Muscle layer of colon (tissue), 2 donors: ENCODE results near the gene ITGA11.

ENCODE experiments used
- H3K27ac ChIP-seq: one replicate; pipeline ENCODE4 v1.7.0; 2013; ENCODE audit warnings: low read depth, mild to moderate bottlenecking, low read length, moderate library complexity
- H3K27me3 ChIP-seq, 2 donors: one replicate each; pipeline ENCODE4 v1.7.0; 2013; ENCODE audit warnings: low read length in 2 of 2, mild to moderate bottlenecking in 2 of 2; ENCODE audit not compliant: insufficient read depth in 2 of 2, control insufficient read depth in 1 of 2
- H3K36me3 ChIP-seq: one replicate; pipeline ENCODE4 v1.7.0; 2013; ENCODE audit warnings: mild to moderate bottlenecking, low read length; ENCODE audit not compliant: insufficient read depth
- H3K4me1 ChIP-seq: one replicate; pipeline ENCODE4 v1.7.0; 2013; ENCODE audit warnings: mild to moderate bottlenecking, low read length; ENCODE audit not compliant: insufficient read depth
- H3K4me3 ChIP-seq, 2 donors: one replicate each; pipeline ENCODE4 v1.7.0; 2013; ENCODE audit warnings: low read length in 2 of 2, low read depth in 1 of 2, mild to moderate bottlenecking in 1 of 2, moderate library complexity in 1 of 2
- H3K9ac ChIP-seq: one replicate; pipeline ENCODE4 v1.7.0; 2013; ENCODE audit warnings: low read length
- H3K9me3 ChIP-seq: one replicate; pipeline ENCODE4 v1.7.0; 2013; ENCODE audit warnings: mild to moderate bottlenecking, low read length
- donor health status: abdominal sarcoma.
- donor health status: Adenocarcinoma of cecum.

ITGA11 gene

DNA sequence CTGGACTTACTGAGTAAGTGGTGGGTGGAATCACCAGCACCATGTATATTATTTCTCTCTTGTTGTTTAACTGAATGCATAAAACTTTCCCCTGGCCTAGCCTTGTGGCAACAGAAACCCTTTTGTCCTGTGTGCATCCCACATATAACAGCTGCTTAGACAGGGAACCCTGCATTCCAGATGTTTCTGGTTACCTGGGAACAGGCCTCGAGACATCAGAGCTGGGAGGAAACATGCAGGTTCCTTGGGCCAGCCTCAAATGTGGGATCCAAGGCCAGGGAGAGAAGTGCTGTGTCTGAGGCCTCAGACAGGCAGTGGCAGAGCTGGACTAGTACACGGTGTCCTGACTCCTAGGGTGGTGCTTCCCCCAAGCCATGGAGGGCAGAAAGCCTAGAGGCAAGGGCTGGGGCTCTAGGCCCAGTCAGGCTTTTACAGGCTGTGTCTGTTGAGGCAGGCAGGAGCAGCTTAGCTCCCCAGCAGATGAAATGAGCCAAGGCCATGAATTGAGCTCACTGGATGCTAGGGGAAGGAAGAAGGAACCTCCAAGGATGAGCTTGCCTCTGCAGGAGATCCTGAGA lies 57.7 kb downstream of the ITGA11 start:
- H3K4me1 ChIP-seq, result no peaks in the 10 kb centered on the region
- no peak overlapping the region for H3K9ac ChIP-seq
- no peaks in the 10 kb centered on the region for H3K27me3 ChIP-seq
- H3K4me3 ChIP-seq, result no peak overlapping the region
- H3K27ac ChIP-seq, result no peak overlapping the region
- no peaks in the 10 kb centered on the region for H3K9me3 ChIP-seq
- H3K36me3 ChIP-seq, result no peaks in the 10 kb centered on the region

DNA sequence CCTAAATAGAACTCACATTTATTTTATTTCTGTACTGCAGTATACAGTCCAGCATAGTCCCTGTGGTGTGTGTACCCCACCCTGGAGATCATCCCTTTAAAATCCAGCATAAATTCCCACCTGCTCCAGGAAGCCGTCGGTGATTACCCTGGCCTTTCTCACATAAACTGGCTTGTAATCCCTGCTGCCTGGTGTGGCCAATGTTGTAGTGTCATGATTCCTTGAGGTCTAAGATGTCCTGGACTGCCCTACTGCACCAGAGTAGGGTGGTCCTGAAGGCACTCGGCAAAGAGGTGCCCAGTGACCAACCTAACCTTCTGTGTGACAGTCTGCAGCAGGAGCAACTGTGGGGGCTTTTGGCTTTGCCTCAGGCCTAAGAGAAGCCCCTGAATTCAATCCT lies 58.9 kb downstream of the ITGA11 start:
- no peak overlapping the region for H3K9ac ChIP-seq
- H3K36me3 ChIP-seq, result no peaks in the 10 kb centered on the region
- no peak overlapping the region for H3K27ac ChIP-seq
- H3K9me3 ChIP-seq, result no peaks in the 10 kb centered on the region
- no peaks in the 10 kb centered on the region for H3K4me1 ChIP-seq
- no peaks in the 10 kb centered on the region for H3K27me3 ChIP-seq
- no peak overlapping the region for H3K4me3 ChIP-seq

DNA sequence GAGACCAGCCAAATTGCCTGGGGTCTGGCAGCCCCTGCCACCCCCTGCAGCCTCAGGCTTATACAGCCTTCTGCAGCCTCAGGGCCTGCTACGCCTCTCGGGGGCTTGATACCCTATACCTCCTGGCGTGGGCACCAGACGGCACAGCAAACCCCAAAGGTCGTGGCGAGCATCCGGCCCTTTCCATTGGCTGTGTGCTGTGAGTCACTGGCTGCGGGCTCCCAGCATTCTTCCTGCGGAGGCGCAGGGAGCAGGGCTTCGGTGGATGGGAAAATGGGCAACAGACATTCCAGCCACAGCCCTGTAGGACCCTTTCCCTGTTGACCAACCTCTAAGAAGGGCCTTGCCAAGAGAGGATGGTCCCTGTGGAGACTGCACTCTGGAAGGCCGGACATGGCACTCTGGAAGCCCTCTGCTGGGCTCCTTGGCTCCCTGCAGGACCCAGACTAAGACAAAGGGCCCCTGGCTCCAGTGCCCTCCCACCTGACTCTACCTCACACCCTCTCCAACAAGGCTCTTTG lies 59.6 kb downstream of the ITGA11 start:
- Histone ChIP-seq H3K4me1 (no peaks in the 10 kb centered on the region), H3K9ac (no peak overlapping the region), H3K27me3 (no peaks in the 10 kb centered on the region), H3K4me3 (no peak overlapping the region), H3K9me3 (no peaks in the 10 kb centered on the region), H3K27ac (no peak overlapping the region), H3K36me3 (no peaks in the 10 kb centered on the region)

DNA sequence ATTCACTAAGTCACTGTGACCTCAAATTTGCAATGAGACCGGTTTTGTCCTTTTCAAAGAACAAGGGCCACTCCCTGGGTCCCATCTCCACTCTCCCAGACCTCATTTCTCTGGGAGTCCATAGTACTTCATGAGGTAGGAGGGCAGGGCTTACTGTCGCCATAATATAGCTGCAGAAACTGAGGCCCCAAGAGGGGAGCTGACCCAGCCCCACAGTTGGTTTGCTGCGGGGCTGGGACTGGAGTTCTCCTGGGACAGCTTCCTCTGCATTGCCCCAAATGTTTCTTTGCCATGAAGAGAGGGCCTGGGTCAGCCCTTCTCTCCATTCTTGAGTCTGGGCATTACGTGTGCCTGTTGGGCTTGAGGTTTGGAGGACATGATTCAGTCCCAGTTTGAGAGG lies 60.1 kb downstream of the ITGA11 start:
- H3K27ac ChIP-seq, result no peak overlapping the region
- no peaks in the 10 kb centered on the region for H3K9me3 ChIP-seq
- no peaks in the 10 kb centered on the region for H3K36me3 ChIP-seq
- no peaks in the 10 kb centered on the region for H3K27me3 ChIP-seq
- H3K9ac ChIP-seq, result no peak overlapping the region
- H3K4me3 ChIP-seq, result no peak overlapping the region
- H3K4me1 ChIP-seq, result no peaks in the 10 kb centered on the region

DNA sequence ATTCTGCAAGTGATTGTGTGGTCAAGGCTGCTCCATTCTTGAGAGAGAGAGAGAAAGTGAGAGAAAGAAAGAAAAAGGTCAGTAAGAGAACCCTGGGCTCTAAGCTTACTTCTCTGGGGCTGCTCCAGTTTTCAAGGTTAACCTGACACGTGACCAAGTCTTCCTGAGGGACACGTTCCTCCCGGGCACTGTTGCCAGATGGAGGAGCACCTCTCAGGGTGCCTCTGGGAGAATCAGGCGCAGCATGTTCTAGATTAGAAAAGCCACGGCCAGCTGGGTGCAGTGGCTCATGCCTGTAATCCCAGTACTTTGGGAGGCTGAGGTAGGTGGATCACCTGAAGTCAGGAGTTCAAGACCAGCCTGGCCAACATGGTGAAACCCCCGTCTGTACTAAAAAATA lies 60.8 kb downstream of the ITGA11 start:
- Histone ChIP-seq H3K36me3 (no peaks in the 10 kb centered on the region), H3K27ac (no peak overlapping the region), H3K9ac (no peak overlapping the region), H3K9me3 (no peaks in the 10 kb centered on the region), H3K27me3 (peaks cover 0 to 5% of the 10 kb centered on the region in 2 donors), H3K4me3 (no peak overlapping the region), H3K4me1 (no peaks in the 10 kb centered on the region)

DNA sequence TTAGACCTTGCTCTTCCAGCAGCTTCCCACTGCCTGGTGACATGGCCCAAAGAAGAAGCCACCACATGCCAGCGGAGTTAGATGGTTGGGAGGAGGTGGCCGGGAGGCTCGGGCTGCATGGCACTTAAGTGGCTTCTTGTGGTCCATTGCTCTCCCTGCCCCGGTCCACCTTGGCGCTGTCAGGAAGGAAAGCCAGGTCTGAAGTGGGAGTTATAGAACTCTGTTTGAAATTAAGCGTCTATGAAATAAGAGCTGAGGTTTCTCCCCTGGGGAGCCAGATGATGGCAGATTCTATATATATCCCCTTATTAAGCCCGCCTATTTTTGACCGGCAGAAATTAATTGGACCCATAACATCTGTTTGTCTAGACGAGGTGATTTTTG lies 61.2 kb downstream of the ITGA11 start:
- Histone ChIP-seq H3K27ac (no peak overlapping the region), H3K4me1 (no peaks in the 10 kb centered on the region), H3K27me3 (peaks cover 0 to 5% of the 10 kb centered on the region in 2 donors), H3K9me3 (no peaks in the 10 kb centered on the region), H3K36me3 (no peaks in the 10 kb centered on the region), H3K4me3 (no peak overlapping the region), H3K9ac (no peak overlapping the region)

DNA sequence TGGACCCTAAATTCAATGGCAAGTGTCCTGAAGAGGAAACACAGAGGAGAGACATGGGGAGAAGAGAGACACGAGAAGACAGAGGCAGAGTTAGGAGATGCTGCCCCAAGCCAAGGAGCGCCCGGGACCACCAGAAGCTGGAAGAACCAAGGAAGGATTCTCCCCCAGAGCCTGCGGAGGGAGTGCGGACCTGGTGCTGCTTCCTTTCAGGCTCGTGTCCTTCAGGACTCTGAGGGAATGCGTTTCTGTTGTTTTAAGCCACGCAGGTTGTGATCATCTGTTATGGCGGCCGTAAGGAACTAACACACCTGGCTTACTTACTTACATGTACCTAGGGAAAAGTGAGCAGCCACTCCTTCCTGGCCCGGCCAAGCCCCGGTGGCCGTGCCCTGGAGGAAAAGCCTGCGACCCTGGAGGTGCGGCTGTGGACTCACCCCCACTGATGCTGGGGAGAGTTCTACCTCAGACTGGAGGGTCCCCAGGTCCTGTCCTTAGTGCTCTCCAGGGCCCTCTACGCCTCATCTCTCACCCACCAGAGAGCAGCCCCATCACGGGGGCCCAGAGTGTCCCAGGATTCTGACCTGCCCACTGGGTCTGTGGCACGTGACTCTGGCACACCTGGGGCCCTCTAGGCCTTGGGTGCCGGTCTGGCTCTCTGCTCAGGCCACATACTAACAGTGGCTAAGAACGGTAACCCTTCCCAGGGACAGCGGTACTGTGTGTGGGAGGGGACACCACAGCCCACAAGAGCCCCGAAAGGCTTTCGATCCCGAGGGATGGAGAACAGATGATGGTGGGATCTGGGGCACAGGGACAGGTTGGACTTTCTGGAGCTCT lies 61.8 kb downstream of the ITGA11 start:
- Histone ChIP-seq H3K4me3 (no peak overlapping the region), H3K9ac (no peak overlapping the region), H3K36me3 (no peaks in the 10 kb centered on the region), H3K27ac (no peak overlapping the region), H3K27me3 (peaks cover 0 to 5% of the 10 kb centered on the region in 2 donors), H3K4me1 (peaks cover 2% of the 10 kb centered on the region), H3K9me3 (no peaks in the 10 kb centered on the region)

DNA sequence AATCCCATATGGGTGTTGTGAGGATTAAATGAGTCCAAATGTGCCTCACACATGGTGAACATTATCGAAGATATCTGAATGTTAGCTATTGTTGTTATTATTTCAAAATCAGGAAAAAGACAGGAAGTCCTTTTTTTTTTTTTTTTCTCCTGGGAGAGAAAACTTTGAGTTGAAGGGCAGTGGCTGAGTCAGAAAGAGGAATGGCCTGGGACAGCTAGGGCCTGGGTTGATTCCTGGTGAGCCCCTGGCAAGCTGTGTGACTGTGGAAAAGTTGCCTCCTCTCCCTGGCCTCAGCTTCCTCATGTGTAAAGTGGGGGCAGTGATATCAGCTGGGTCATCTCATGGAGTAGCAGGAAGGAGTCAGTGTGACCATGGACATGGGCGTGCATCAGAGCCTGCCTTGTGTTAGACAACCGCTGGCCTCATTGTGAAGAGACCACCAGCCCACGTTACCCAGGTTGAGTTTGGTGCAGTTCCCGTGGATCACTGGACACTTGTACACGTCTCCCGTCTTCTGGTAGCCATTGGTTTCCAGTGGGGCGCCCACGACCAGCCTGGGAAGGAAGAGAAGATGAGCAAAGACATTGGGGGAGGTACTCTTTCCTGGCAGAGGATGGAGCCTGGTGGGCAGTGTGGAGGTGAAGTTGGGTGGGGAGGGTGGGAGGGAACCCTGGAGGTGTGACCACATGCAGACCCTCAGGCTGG lies 63.1 kb downstream of the ITGA11 start:
- Histone ChIP-seq H3K36me3 (no peaks in the 10 kb centered on the region), H3K9me3 (no peaks in the 10 kb centered on the region), H3K27ac (no peak overlapping the region), H3K27me3 (peaks cover 0 to 5% of the 10 kb centered on the region in 2 donors), H3K4me1 (peaks cover 12% of the 10 kb centered on the region), H3K9ac (no peak overlapping the region), H3K4me3 (no peak overlapping the region)

DNA sequence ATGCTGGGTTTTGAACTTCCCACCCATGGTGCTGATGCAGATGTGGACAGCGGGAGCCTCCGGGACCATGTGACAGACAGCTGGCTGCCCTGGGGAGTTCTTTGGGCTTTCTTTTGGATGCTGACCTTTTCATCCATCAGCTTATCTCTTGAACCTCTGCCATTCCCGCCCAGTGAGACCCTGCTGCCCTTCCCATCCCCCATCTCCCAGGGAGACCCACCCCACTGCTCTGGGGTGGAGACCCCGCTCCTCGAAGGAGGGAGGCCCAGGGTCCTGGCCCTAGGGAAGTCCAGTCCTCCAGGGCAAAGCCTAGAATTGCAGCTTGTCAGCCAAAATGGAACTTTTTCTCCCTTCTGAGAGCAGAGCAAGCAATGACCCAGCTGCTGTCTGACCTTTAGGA lies 64.0 kb downstream of the ITGA11 start:
- Histone ChIP-seq H3K27ac (no peak overlapping the region), H3K4me1 (peaks cover 17% of the 10 kb centered on the region)

DNA sequence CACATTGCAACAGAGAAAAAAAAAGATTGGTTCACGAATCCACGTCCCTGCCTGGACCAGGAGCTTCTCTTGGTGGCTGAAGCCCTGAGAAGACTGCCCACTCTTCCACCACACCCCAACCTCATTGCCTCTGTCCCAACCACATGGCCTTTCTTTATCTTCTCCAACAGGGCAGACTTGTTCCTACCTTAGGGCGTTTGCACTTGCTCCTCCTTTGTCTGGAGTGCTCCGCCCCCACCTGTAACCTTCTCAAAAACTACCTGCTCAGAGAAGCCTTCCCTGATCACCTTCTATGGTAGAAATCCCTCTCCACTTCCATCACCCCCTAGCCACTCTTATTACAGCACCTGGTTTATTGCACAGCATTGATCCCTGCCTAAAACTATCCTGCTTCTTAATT lies 64.7 kb downstream of the ITGA11 start:
- Histone ChIP-seq H3K27me3 (peaks cover 0 to 5% of the 10 kb centered on the region in 2 donors), H3K27ac (no peak overlapping the region), H3K9me3 (no peaks in the 10 kb centered on the region), H3K4me1 (peaks cover 17% of the 10 kb centered on the region), H3K36me3 (no peaks in the 10 kb centered on the region), H3K9ac (no peak overlapping the region), H3K4me3 (no peak overlapping the region)

More for the DNA sequence above, 64.0 kb downstream of the ITGA11 start:
- Histone ChIP-seq H3K4me3 (no peak overlapping the region), H3K27me3 (peaks cover 0 to 5% of the 10 kb centered on the region in 2 donors), H3K9me3 (no peaks in the 10 kb centered on the region), H3K9ac (no peak overlapping the region), H3K36me3 (no peaks in the 10 kb centered on the region)

DNA sequence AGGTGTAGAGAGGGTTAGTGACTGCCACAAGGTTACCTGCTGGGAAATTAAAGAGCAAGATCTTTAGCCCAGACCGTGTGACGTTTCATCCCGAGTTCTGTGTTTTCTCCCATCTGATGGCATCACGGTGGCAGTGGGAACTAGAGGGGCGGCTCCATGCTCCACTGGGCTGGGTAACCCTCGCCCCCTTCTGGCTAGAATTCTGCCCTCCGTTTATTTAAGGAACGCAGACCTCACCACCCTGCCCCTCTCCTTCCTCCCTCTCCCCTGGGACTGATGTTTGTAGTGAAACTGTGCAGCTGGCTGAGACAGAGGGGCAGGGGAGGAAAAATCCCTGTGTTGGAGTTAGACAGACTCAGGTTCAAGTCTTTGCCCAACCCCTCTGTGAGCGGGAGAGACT lies 65.6 kb downstream of the ITGA11 start:
- no peak overlapping the region for H3K9ac ChIP-seq

More for the DNA sequence above, 65.6 kb downstream of the ITGA11 start:
- Histone ChIP-seq H3K27ac (no peak overlapping the region), H3K4me1 (peaks cover 17% of the 10 kb centered on the region), H3K36me3 (no peaks in the 10 kb centered on the region), H3K9me3 (no peaks in the 10 kb centered on the region), H3K4me3 (no peak overlapping the region), H3K27me3 (peaks cover 0 to 5% of the 10 kb centered on the region in 2 donors)
